Karpas-422 (cell line): ENCODE measurements around the gene CERK. TPM values are rescaled to one million over a fixed set of nuclear protein-coding genes. Genes with fewer than 3 reads are reported as not detected.

ENCODE experiments used
- DNase-seq: peaks from one replicate; pipeline ENCODE4 v3.0.0-alpha.2; 2015
- H2AFZ ChIP-seq: fragments of 200-600 bp; sonication (generic); 2 replicates; pipeline ENCODE4 v1.6.1; 2014; ENCODE audit warnings: antibody characterized with exemption, low read length, mixed read lengths
- H3K27ac ChIP-seq: fragments of 200-600 bp; sonication (generic); 2 replicates; pipeline ENCODE4 v1.5.1; 2014; ENCODE audit warnings: mild to moderate bottlenecking, low read length, moderate library complexity
- H3K27me3 ChIP-seq: fragments of 200-600 bp; sonication (generic); 2 replicates; pipeline ENCODE4 v1.6.1; 2014; ENCODE audit warnings: low read length, mixed read lengths
- H3K36me3 ChIP-seq: fragments of 200-600 bp; sonication (generic); 2 replicates; pipeline ENCODE4 v1.6.1; 2014; ENCODE audit warnings: low read length, mixed read lengths; ENCODE audit not compliant: insufficient read depth
- H3K4me1 ChIP-seq: fragments of 200-600 bp; sonication (generic); 2 replicates; pipeline ENCODE4 v1.6.1; 2014; ENCODE audit warnings: mild to moderate bottlenecking, low read length, mixed read lengths
- H3K4me2 ChIP-seq: fragments of 200-600 bp; sonication (generic); 2 replicates; pipeline ENCODE4 v1.6.1; 2014; ENCODE audit warnings: low read length, low read depth, mild to moderate bottlenecking; ENCODE audit not compliant: poor library complexity, severe bottlenecking
- H3K4me3 ChIP-seq: fragments of 200-600 bp; sonication (generic); 2 replicates; pipeline ENCODE4 v1.5.1; 2014; ENCODE audit warnings: mild to moderate bottlenecking, antibody characterized with exemption, low read length, mixed read lengths
- H3K79me2 ChIP-seq: fragments of 200-600 bp; sonication (generic); 2 replicates; pipeline ENCODE4 v1.6.1; 2014; ENCODE audit warnings: mild to moderate bottlenecking, low read length, mixed read lengths
- H3K9ac ChIP-seq: fragments of 200-600 bp; sonication (generic); 2 replicates; pipeline ENCODE4 v1.6.0; 2014; ENCODE audit warnings: low read length
- H3K9me2 ChIP-seq: fragments of 200-600 bp; sonication (generic), shearing (Covaris generic); replicated peaks from 2 replicates; pipeline ENCODE4 v1.6.0; 2014; ENCODE audit warnings: mild to moderate bottlenecking, low read length, moderate library complexity; ENCODE audit not compliant: insufficient read depth
- H3K9me3 ChIP-seq: fragments of 300-700, 200-600 bp; sonication (generic); 2 replicates; pipeline ENCODE4 v1.6.1; 2014; ENCODE audit warnings: low read length, mixed read lengths
- H4K20me1 ChIP-seq: fragments of 200-600 bp; sonication (generic); 2 replicates; pipeline ENCODE4 v1.6.1; 2014; ENCODE audit warnings: mild to moderate bottlenecking, antibody characterized with exemption, low read length, low read depth; ENCODE audit not compliant: insufficient read depth
- total RNA-seq: library from RNA; depleted of rRNA; stranded (reverse); fragments of >200 nt; shearing (Covaris generic); gene quantifications from 2 replicates; pipeline ENCODE4 v1.2.3, GENCODE V29; 2014; ENCODE audit warnings: low replicate concordance

CERK gene
- total RNA-seq, 1 experiment from 2014 or later = 53.8 TPM

GRCh38 chr22:46754826-46755225 lies 16.8 kb upstream of the CERK start:
- DNase-seq = no peak
- H3K36me3 ChIP-seq = no peaks in the 10 kb centered on the region
- H3K4me3 ChIP-seq = no peak overlapping the region
- H3K9me2 ChIP-seq = no peaks in the 10 kb centered on the region
- H3K9me3 ChIP-seq = peaks cover 5% of the 10 kb centered on the region; the same call in 1 of the 2 replicates
- no peaks in the 10 kb centered on the region for H3K79me2 ChIP-seq
- H2AFZ ChIP-seq = no peak overlapping the region
- no peaks in the 10 kb centered on the region for H3K27me3 ChIP-seq
- H4K20me1 ChIP-seq = no peaks in the 10 kb centered on the region
- H3K9ac ChIP-seq = no peak overlapping the region
- no peak overlapping the region for H3K4me2 ChIP-seq
- no peak overlapping the region for H3K27ac ChIP-seq
- peaks cover 10% of the 10 kb centered on the region for H3K4me1 ChIP-seq

- no peak overlapping the region for H3K4me2 ChIP-seq
- no peak overlapping the region for H3K9ac ChIP-seq
Observed at GRCh38 chr22:46754110-46754799, 16.2 kb upstream of the CERK start.

GRCh38 chr22:46753761-46754109 lies 15.7 kb upstream of the CERK start:
- no peaks in the 10 kb centered on the region for H3K36me3 ChIP-seq
- H4K20me1 ChIP-seq = no peaks in the 10 kb centered on the region
- H3K4me1 ChIP-seq = peaks cover 5% of the 10 kb centered on the region
- no peak overlapping the region for H3K9ac ChIP-seq
- no peak overlapping the region for H3K4me2 ChIP-seq
- H3K27ac ChIP-seq = no peak overlapping the region
- no peaks in the 10 kb centered on the region for H3K79me2 ChIP-seq
- peaks cover 5% of the 10 kb centered on the region; the same call in 1 of the 2 replicates for H3K9me3 ChIP-seq
- no peak overlapping the region for H3K4me3 ChIP-seq
- no peaks in the 10 kb centered on the region for H3K27me3 ChIP-seq
- no peak for DNase-seq
- no peak overlapping the region for H2AFZ ChIP-seq
- no peaks in the 10 kb centered on the region for H3K9me2 ChIP-seq

More at GRCh38 chr22:46754110-46754799, 16.2 kb upstream of the CERK start:
- H3K9me2 ChIP-seq = no peaks in the 10 kb centered on the region
- H3K9me3 ChIP-seq = peaks cover 5% of the 10 kb centered on the region; the same call in 1 of the 2 replicates
- no peak overlapping the region for H3K4me3 ChIP-seq
- H2AFZ ChIP-seq = no peak overlapping the region
- no peaks in the 10 kb centered on the region for H3K36me3 ChIP-seq
- no peaks in the 10 kb centered on the region for H3K27me3 ChIP-seq
- no peaks in the 10 kb centered on the region for H3K79me2 ChIP-seq
- no peak for DNase-seq
- no peaks in the 10 kb centered on the region for H4K20me1 ChIP-seq
- H3K4me1 ChIP-seq = peaks cover 10% of the 10 kb centered on the region
- H3K27ac ChIP-seq = no peak overlapping the region

DNA sequence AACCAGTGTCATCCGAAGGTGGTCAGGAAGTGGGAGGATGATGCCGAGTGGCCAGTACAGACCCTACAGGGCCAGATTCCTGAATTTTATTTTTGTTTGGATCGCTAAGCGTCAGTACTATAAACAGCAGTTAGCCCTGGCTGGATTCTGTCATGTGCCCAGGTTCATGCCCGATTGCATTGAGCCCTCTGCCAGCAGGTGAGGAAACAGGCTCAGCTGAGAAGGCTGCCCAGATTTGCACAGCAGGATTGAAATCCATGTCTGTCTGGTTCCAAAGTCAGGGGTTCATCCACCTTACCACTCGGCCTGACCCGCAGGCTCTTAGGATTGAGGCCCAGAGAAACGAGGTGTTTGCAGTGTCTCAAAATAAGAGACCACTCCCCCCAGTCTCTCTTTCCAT lies 15.3 kb upstream of the CERK start:
- H2AFZ ChIP-seq = no peak overlapping the region
- H3K4me2 ChIP-seq = no peak overlapping the region
- peaks cover 2% of the 10 kb centered on the region for H3K4me1 ChIP-seq
- DNase-seq = no peak
- H3K27me3 ChIP-seq = no peaks in the 10 kb centered on the region
- no peak overlapping the region for H3K4me3 ChIP-seq
- no peaks in the 10 kb centered on the region for H4K20me1 ChIP-seq
- no peaks in the 10 kb centered on the region for H3K9me2 ChIP-seq
- peaks cover 5% of the 10 kb centered on the region; the same call in 1 of the 2 replicates for H3K9me3 ChIP-seq
- no peak overlapping the region for H3K9ac ChIP-seq
- H3K36me3 ChIP-seq = no peaks in the 10 kb centered on the region
- no peak overlapping the region for H3K27ac ChIP-seq
- H3K79me2 ChIP-seq = no peaks in the 10 kb centered on the region

DNA sequence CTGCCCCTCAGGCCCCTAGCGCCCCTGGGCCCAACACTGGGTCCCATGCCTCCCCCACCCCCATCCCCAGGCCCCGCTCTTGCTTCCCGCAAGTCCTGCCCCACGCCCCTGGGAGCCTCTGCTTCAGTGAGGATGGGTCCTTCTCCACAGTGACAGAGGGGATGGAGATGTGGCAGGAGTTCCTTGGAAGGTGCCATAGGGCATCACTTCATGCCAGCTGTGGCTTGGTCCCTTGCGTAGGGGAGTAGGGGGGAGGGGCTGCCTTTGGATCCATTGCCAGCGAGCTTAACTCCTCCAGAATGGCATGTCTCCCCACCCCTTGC lies 14.9 kb upstream of the CERK start:
- Histone ChIP-seq H4K20me1 (no peaks in the 10 kb centered on the region), H3K4me1 (no peaks in the 10 kb centered on the region)

GRCh38 chr22:46752286-46752987 lies 14.4 kb upstream of the CERK start:
- Histone ChIP-seq H3K4me3 (no peak overlapping the region), H3K36me3 (no peaks in the 10 kb centered on the region), H2AFZ (no peak overlapping the region), H3K9me2 (no peaks in the 10 kb centered on the region), H4K20me1 (no peaks in the 10 kb centered on the region), H3K4me1 (no peaks in the 10 kb centered on the region), H3K9ac (no peak overlapping the region), H3K4me2 (no peak overlapping the region), H3K79me2 (no peaks in the 10 kb centered on the region), H3K9me3 (peaks cover 5% of the 10 kb centered on the region; the same call in 1 of the 2 replicates), H3K27ac (no peak overlapping the region), H3K27me3 (no peaks in the 10 kb centered on the region)
- DNase-seq = no peak

More for the DNA sequence above, 14.9 kb upstream of the CERK start:
- Histone ChIP-seq H3K9ac (no peak overlapping the region), H3K79me2 (no peaks in the 10 kb centered on the region), H3K27me3 (no peaks in the 10 kb centered on the region), H3K9me2 (no peaks in the 10 kb centered on the region), H3K4me3 (no peak overlapping the region), H3K36me3 (no peaks in the 10 kb centered on the region), H3K4me2 (no peak overlapping the region), H2AFZ (no peak overlapping the region), H3K27ac (no peak overlapping the region), H3K9me3 (peaks cover 5% of the 10 kb centered on the region; the same call in 1 of the 2 replicates)
- no peak for DNase-seq

DNA sequence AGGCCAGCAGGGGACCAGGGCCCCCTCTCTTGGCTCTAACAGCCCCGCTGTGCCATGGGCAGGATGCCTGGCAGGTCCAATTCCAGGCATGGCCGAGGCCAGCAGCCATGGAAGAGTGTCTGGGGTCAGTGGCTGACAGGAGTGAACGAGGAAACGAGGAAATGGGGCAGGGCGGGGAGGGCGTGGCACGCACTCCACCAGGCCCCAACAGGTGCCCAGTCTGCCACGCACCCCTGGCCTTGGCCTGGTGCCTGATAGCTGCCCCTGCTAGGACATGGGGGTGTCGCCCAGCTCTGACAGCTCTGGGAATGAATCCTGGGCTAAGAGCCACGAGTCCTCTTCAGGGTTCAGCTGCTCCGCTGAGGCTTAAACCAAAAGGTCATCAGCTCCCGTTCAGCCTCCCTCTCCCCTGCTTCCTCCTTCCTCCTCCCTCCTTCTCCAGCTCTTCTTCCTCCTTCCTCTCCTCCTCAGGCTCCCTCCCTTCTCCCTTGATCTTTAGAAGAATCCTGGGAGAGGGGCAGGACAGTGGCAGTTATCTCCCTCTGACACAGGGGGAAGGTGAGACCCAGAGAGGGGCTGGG lies 12.9 kb upstream of the CERK start:
- H3K27me3 ChIP-seq = no peaks in the 10 kb centered on the region
- no peaks in the 10 kb centered on the region for H3K9me3 ChIP-seq
- H3K9ac ChIP-seq = no peak overlapping the region
- no peak overlapping the region for H3K4me2 ChIP-seq
- no peak for DNase-seq
- no peak overlapping the region for H3K4me3 ChIP-seq
- H2AFZ ChIP-seq = no peak overlapping the region
- no peaks in the 10 kb centered on the region for H3K36me3 ChIP-seq
- no peaks in the 10 kb centered on the region for H4K20me1 ChIP-seq
- no peaks in the 10 kb centered on the region for H3K79me2 ChIP-seq
- no peaks in the 10 kb centered on the region for H3K9me2 ChIP-seq
- H3K27ac ChIP-seq = no peak overlapping the region
- H3K4me1 ChIP-seq = no peaks in the 10 kb centered on the region

GRCh38 chr22:46750530-46750800 lies 12.4 kb upstream of the CERK start:
- no peak for DNase-seq
- Histone ChIP-seq H3K27ac (no peak overlapping the region), H3K4me2 (no peak overlapping the region), H3K9ac (no peak overlapping the region), H3K4me1 (no peaks in the 10 kb centered on the region), H3K79me2 (no peaks in the 10 kb centered on the region), H3K27me3 (no peaks in the 10 kb centered on the region), H3K9me2 (no peaks in the 10 kb centered on the region), H4K20me1 (no peaks in the 10 kb centered on the region), H3K36me3 (no peaks in the 10 kb centered on the region), H3K4me3 (no peak overlapping the region), H3K9me3 (no peaks in the 10 kb centered on the region), H2AFZ (no peak overlapping the region)
